Endothelial cell of umbilical vein (primary cell): ENCODE data around the gene SUCNR1.

ENCODE experiments used
- CTCF ChIP-seq, 2 donors: IDR thresholded peaks; 1 replicate in 1 of 2; 2 replicates in 1 of 2; pipeline ENCODE4 v1.5.1; 2011; ENCODE audit warnings: low read length in 2 of 2, mild to moderate bottlenecking in 2 of 2, moderate library complexity in 2 of 2, control low read depth in 1 of 2, inconsistent platforms in 1 of 2, low read depth in 1 of 2; ENCODE audit not compliant: insufficient read depth in 1 of 2; ENCODE audit errors: extremely low read depth in 1 of 2
- EZH2 ChIP-seq: IDR thresholded peaks from 2 replicates; pipeline ENCODE4 v1.6.1; 2012; ENCODE audit warnings: borderline replicate concordance, low read depth, mild to moderate bottlenecking, moderate library complexity, low read length, inconsistent platforms; ENCODE audit not compliant: severe bottlenecking
- GATA2 ChIP-seq: IDR thresholded peaks from 2 replicates; pipeline ENCODE4 v1.7.0; 2011; ENCODE audit warnings: low read depth, mild to moderate bottlenecking, moderate library complexity, mixed read lengths, low read length; ENCODE audit not compliant: insufficient read length, insufficient read depth
- POLR2A ChIP-seq: IDR thresholded peaks from 2 replicates; pipeline ENCODE4 v1.6.1; 2012; ENCODE audit warnings: low read depth, mild to moderate bottlenecking, control low read depth, low read length
- POLR2AphosphoS5 ChIP-seq: IDR thresholded peaks from 2 replicates; pipeline ENCODE4 v1.6.1; 2012; ENCODE audit warnings: low read depth, mild to moderate bottlenecking, control low read depth, low read length, moderate library complexity; ENCODE audit not compliant: insufficient read depth

GRCh38 chr3:151925876-151926275 lies 52.4 kb downstream of the SUCNR1 start:
- TF ChIP-seq CTCF (IDR thresholded peaks at IDR 0.05; ENCODE audit: extremely low read depth in 1 of 2, insufficient read depth in 1 of 2, low read depth in 1 of 2, low read length in 2 of 2), result no peak
- no peak for TF ChIP-seq EZH2
- TF ChIP-seq POLR2A, result no peak
- TF ChIP-seq GATA2, result no peak
- no peak for TF ChIP-seq POLR2AphosphoS5
